Measurements from ENCODE around the gene MAP3K12. TPM values are rescaled to one million over a fixed set of nuclear protein-coding genes. Genes with fewer than 3 reads are reported as not detected.

The MAP3K12 gene
- total RNA-seq, 4 donors from 2014 or later: 12.6 to 20.1 (median 18.9) TPM

DNA sequence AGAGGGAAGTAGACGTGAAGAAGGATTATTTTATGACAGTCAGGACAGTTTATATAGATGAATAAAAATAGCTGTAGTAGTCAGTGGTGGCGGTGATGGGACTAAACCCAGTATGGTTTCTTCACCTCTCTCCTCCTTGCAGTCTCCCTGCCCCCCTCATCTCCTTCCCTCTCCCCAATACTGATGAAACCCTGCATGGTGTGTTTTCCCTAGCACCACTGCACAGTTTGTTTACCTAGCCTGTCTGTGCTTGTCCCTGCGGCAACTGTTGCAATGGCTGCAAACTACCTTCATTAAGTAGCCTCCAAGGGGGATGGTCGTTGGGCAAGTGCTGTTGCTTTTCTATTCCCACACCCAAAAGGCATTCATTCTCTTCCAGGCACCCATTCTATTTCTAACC lies 32.6 kb downstream of the MAP3K12 start:
- peaks cover 29 to 80% (median 57%) of the 10 kb centered on the region in 4 donors for H3K4me1 ChIP-seq
- no peaks in the 10 kb centered on the region for H3K9me3 ChIP-seq
- 37% methylated on average over 4 of the region's 4 CpGs for WGBS
- TF ChIP-seq POLR2A (IDR thresholded peaks at IDR 0.05; ENCODE audit: low read depth): no peak
- TF ChIP-seq, protein P1, sequence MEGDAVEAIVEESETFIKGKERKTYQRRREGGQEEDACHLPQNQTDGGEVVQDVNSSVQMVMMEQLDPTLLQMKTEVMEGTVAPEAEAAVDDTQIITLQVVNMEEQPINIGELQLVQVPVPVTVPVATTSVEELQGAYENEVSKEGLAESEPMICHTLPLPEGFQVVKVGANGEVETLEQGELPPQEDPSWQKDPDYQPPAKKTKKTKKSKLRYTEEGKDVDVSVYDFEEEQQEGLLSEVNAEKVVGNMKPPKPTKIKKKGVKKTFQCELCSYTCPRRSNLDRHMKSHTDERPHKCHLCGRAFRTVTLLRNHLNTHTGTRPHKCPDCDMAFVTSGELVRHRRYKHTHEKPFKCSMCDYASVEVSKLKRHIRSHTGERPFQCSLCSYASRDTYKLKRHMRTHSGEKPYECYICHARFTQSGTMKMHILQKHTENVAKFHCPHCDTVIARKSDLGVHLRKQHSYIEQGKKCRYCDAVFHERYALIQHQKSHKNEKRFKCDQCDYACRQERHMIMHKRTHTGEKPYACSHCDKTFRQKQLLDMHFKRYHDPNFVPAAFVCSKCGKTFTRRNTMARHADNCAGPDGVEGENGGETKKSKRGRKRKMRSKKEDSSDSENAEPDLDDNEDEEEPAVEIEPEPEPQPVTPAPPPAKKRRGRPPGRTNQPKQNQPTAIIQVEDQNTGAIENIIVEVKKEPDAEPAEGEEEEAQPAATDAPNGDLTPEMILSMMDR (IDR thresholded peaks at IDR 0.05): no peak
- no peak for TF ChIP-seq EP300 (IDR thresholded peaks at IDR 0.05)
- no peak for TF ChIP-seq POLR2AphosphoS5 (IDR thresholded peaks at IDR 0.05)
- peak overlapping the region in 2 of 4 donors; percentile 10 to 36 for H3K27ac ChIP-seq (replicated peaks in 1 of 4)
- no peaks in the 10 kb centered on the region for H3K27me3 ChIP-seq
- intact Hi-C loops (cut with DNase I): no loop called here
- H3K4me3 ChIP-seq: no peak overlapping the region
- DNase-seq (ENCODE audit: extremely low spot score): no peak
- peaks cover 98 to 100% (median 100%) of the 10 kb centered on the region in 4 donors for H3K36me3 ChIP-seq

DNA sequence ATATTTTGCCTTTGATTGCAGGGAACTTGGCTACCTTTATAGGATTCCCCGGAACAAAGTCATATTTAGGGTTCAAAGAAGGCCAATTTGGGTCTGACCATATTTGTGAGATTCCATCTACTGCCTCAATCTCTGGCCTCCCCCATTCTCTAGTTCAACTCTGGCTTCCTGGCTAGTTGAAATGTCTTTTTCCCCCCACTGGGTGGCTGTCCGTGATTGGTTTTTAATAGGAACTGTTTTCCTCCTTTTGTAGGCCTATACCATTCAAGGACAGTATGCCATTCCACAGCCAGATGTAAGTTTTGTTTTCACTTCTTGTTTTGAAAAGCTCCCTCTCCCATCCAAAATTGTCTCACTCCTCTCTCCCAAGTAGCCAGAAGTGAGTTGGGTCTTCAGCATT lies 33.6 kb downstream of the MAP3K12 start:
- Histone ChIP-seq H3K4me1 (peaks cover 39 to 82% (median 61%) of the 10 kb centered on the region in 4 donors), H3K36me3 (peaks cover 96 to 100% (median 100%) of the 10 kb centered on the region in 4 donors), H3K27me3 (no peaks in the 10 kb centered on the region), H3K4me3 (no peak overlapping the region), H3K27ac (replicated peaks in 1 of 4) (peak overlapping the region in 3 of 4 donors; percentile 17 to 39 (median 36)), H3K9me3 (no peaks in the 10 kb centered on the region)
- TF ChIP-seq EP300 (IDR thresholded peaks at IDR 0.05): no peak
- no peak for TF ChIP-seq POLR2AphosphoS5 (IDR thresholded peaks at IDR 0.05)
- TF ChIP-seq, protein P1 (IDR thresholded peaks at IDR 0.05): no peak
- TF ChIP-seq POLR2A (IDR thresholded peaks at IDR 0.05; ENCODE audit: low read depth): no peak
- WGBS: 41% methylated on average over 2 of the region's 2 CpGs
- intact Hi-C loops (cut with DNase I): no loop called here
- DNase-seq (ENCODE audit: extremely low spot score): no peak

DNA sequence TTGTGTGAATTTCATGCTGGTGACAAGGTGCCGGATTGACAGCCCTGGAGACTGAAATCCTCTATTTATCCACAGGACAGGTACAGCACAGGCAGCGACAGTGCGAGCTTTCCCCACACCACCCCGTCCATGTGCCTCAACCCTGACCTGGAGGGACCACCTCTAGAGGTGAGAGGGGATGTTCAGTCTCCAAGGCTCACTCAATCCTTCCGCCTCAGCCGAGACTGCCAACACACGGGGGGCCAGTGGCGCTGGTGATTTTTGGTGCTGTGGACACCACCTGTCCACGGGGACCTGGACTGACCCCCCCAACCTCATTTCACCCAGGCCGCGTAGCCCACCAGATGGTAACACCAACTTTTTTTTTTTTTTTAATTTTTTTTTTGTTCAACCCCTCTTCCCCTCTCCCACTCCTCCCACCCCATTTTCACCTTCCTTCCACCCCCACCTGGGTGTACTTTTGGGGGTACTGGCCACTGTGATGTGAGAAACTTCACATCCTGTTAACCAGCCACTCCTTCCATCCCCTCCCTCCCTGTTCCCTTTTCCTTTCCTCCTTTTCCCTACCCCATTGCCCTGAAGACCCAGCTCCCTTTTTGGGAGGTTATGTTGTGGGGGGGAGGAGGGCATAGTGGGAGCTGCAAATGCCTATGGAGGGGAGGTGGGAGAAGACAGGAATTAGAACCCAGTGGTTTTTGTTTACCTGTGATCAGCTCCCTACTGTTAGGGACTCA lies 34.4 kb downstream of the MAP3K12 start:
- TF ChIP-seq, protein P1 (IDR thresholded peaks at IDR 0.05): no peak
- TF ChIP-seq POLR2A (IDR thresholded peaks at IDR 0.05; ENCODE audit: low read depth): no peak
- no peak for TF ChIP-seq EP300 (IDR thresholded peaks at IDR 0.05)
- no peak for TF ChIP-seq POLR2AphosphoS5 (IDR thresholded peaks at IDR 0.05)
- WGBS: 85% methylated on average over 11 of the region's 11 CpGs
- Histone ChIP-seq H3K9me3 (no peaks in the 10 kb centered on the region), H3K4me1 (peaks cover 47 to 84% (median 65%) of the 10 kb centered on the region in 4 donors), H3K27me3 (no peaks in the 10 kb centered on the region), H3K36me3 (peaks cover 95 to 100% (median 100%) of the 10 kb centered on the region in 4 donors), H3K4me3 (no peak overlapping the region), H3K27ac (replicated peaks in 1 of 4) (peak overlapping the region; percentile 8 to 39 (median 26))
- no peak for DNase-seq (ENCODE audit: extremely low spot score)
- intact Hi-C loops (cut with DNase I): no loop called here

DNA sequence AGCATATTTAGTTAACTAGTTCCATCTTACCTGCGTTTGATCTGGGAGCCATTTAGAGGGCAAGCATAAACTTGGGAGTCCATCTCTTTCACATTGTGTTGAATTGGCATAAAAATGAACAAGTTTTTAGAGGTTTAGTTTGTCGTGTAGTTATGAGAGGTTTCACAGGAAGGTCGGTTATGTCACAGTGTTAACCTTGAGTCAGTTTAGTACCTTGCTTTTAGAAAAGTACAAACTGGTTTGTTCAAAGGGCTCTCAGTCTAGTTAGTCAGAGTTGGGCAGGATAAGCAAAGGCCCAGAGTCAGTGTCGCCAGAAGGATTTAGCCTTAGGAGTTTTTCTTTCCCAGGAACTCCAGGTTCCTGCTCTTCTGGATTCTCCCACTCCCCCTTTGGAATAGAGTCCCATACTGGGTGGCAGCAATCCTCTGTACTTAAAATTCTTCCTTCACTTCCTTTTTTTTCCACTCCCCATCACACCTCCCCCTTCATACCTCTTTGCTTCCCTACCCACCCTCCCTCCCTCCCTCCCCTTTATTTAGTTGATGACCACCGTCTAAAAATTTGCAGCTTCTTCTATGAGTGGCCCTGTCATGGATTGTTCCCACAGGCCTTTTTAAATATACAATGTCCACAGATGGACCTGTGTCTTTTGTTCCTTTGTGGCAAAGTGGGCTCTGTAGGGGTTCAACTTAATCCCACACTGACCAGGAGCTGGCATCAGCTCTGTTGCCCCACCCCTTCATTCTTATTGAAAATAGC lies 35.3 kb downstream of the MAP3K12 start:
- no peaks in the 10 kb centered on the region for H3K9me3 ChIP-seq
- DNase-seq (ENCODE audit: extremely low spot score): no peak
- H3K36me3 ChIP-seq: peaks cover 95 to 100% (median 100%) of the 10 kb centered on the region in 4 donors
- peaks cover 49 to 82% (median 66%) of the 10 kb centered on the region in 4 donors for H3K4me1 ChIP-seq
- intact Hi-C loops (cut with DNase I): no loop called here
- 64% methylated on average over 5 of the region's 5 CpGs for WGBS
- H3K27me3 ChIP-seq: no peaks in the 10 kb centered on the region
- peak overlapping the region in 3 of 4 donors; percentile 8 to 39 (median 36) for H3K27ac ChIP-seq (replicated peaks in 1 of 4)
- TF ChIP-seq, protein P1 (IDR thresholded peaks at IDR 0.05): no peak
- TF ChIP-seq POLR2AphosphoS5 (IDR thresholded peaks at IDR 0.05) (no peak), EP300 (IDR thresholded peaks at IDR 0.05) (no peak), POLR2A (IDR thresholded peaks at IDR 0.05; ENCODE audit: low read depth) (no peak)
- H3K4me3 ChIP-seq: no peak overlapping the region
